H1 (cell line): ENCODE data around the gene MSH5. TPM values are rescaled to one million over a fixed set of nuclear protein-coding genes. Genes with fewer than 3 reads are reported as not detected.

ENCODE experiments used
- CTCF ChIA-PET: fragments of 300-600 bp; sonication (Branson Sonifier 250); formaldehyde crosslinking; loops from one replicate; lab custom pipeline; 2021; ENCODE audit not compliant: partially characterized antibody; lab: Charles Lee
- POLR2A ChIA-PET: fragments of 300-600 bp; sonication (Branson Sonifier 250); formaldehyde crosslinking; loops from one replicate; lab custom pipeline; 2021; ENCODE audit warnings: inconsistent platforms; ENCODE audit not compliant: partially characterized antibody; lab: Charles Lee
- DNase-seq, 2 experiments: peaks; one replicate each; pipeline versions ENCODE4 v3.0.0 to v3.0.0-alpha.2; 2010 to 2022; ENCODE audit warnings: low spot score in 2 of 2, low read depth in 1 of 2, mixed read lengths in 1 of 2
- FAIRE-seq: peaks from 2 replicates; lab custom pipeline; 2011; peaks lifted over from hg19 to GRCh38; lab: Jason Lieb, UNC
- H2AFZ ChIP-seq: 2 replicates; pipeline ENCODE4 v1.8.1; 2012; ENCODE audit warnings: low read length, inconsistent platforms
- H2AK5ac ChIP-seq: 2 replicates; pipeline ENCODE4 v1.6.1; 2013; ENCODE audit warnings: low read depth, low read length
- H2BK120ac ChIP-seq: replicated peaks from 2 replicates; pipeline ENCODE3; 2013; ENCODE audit warnings: low read depth, low read length, inconsistent platforms
- H2BK12ac ChIP-seq: 2 replicates; pipeline ENCODE4 v1.6.1; 2013; ENCODE audit warnings: low read depth, low read length
- H2BK15ac ChIP-seq: 2 replicates; pipeline ENCODE4 v1.6.1; 2013; ENCODE audit warnings: low read length
- H2BK20ac ChIP-seq: 2 replicates; pipeline ENCODE4 v1.6.1; 2013; ENCODE audit warnings: low read length
- H2BK5ac ChIP-seq: 2 replicates; pipeline ENCODE4 v1.6.1; 2013; ENCODE audit warnings: low read depth, low read length
- H3K14ac ChIP-seq: 2 replicates; pipeline ENCODE4 v1.6.1; 2013; ENCODE audit warnings: inconsistent platforms; ENCODE audit not compliant: insufficient read length
- H3K18ac ChIP-seq: 2 replicates; pipeline ENCODE4 v1.6.1; 2013; ENCODE audit warnings: low read length; ENCODE audit errors: extremely low read depth
- H3K23ac ChIP-seq: 2 replicates; pipeline ENCODE4 v1.6.1; 2013; ENCODE audit warnings: inconsistent platforms; ENCODE audit not compliant: insufficient read length
- H3K23me2 ChIP-seq: 2 replicates; pipeline ENCODE4 v1.6.1; 2013; ENCODE audit warnings: low read depth, low read length
- H3K27ac ChIP-seq: 2 replicates; pipeline ENCODE4 v1.6.1; 2011; ENCODE audit warnings: low read depth, low read length, inconsistent platforms
- H3K27me3 ChIP-seq, 4 experiments: replicated peaks in 1 of 4; 1 replicate in 1 of 4; 2 replicates in 3 of 4; pipeline versions ENCODE4 v1.6.1 to v1.8.1; 2011 to 2013; ENCODE audit warnings: low read length in 3 of 4, mild to moderate bottlenecking in 3 of 4, inconsistent platforms in 2 of 4, mixed read lengths in 2 of 4, moderate library complexity in 1 of 4; ENCODE audit not compliant: control insufficient read depth in 3 of 4, insufficient read depth in 3 of 4; ENCODE audit errors: extremely low read depth in 1 of 4
- H3K36me3 ChIP-seq, 4 experiments: 2 replicates each; pipeline versions ENCODE4 v1.6.1 to v1.8.1; 2011 to 2013; ENCODE audit warnings: mild to moderate bottlenecking in 4 of 4, low read length in 3 of 4, moderate library complexity in 2 of 4, control low read depth in 1 of 4, inconsistent platforms in 1 of 4; ENCODE audit not compliant: insufficient read depth in 4 of 4, control insufficient read depth in 2 of 4
- H3K4ac ChIP-seq: replicated peaks from 2 replicates; pipeline ENCODE3; 2013; ENCODE audit warnings: low read length, low read depth, mixed read lengths, inconsistent platforms; ENCODE audit not compliant: insufficient read length
- H3K4me1 ChIP-seq, 4 experiments: replicated peaks in 1 of 4; 1 replicate in 1 of 4; 2 replicates in 3 of 4; pipeline versions ENCODE4 v1.6.1 to v1.8.1; 2011 to 2013; ENCODE audit warnings: low read length in 3 of 4, inconsistent platforms in 2 of 4, mixed read lengths in 1 of 4; ENCODE audit not compliant: insufficient read depth in 4 of 4, control insufficient read depth in 3 of 4
- H3K4me2 ChIP-seq, 2 experiments: 2 replicates each; pipeline versions ENCODE4 v1.6.1 to v1.8.1; 2011 to 2013; ENCODE audit warnings: low read depth in 2 of 2, low read length in 2 of 2, control low read depth in 1 of 2, inconsistent platforms in 1 of 2, mild to moderate bottlenecking in 1 of 2; ENCODE audit not compliant: insufficient read depth in 1 of 2
- H3K4me3 ChIP-seq, 4 experiments: fragments of 200-600, 300-600 bp in 1 of 4; sonication (generic), shearing (Covaris generic), sonication (Bioruptor Twin) in 1 of 4; 2 replicates each; pipeline versions ENCODE4 v1.5.1 to v1.8.1; 2011 to 2016; ENCODE audit warnings: low read length in 4 of 4, low read depth in 3 of 4, control low read depth in 2 of 4, inconsistent platforms in 2 of 4, mild to moderate bottlenecking in 2 of 4, mixed read lengths in 1 of 4, moderate library complexity in 1 of 4; ENCODE audit not compliant: insufficient read depth in 2 of 4; ENCODE audit errors: extremely low read depth in 1 of 4
- H3K56ac ChIP-seq: replicated peaks from 2 replicates; pipeline ENCODE3; 2013; ENCODE audit warnings: low read depth, mild to moderate bottlenecking, mixed read lengths, low read length, inconsistent platforms; ENCODE audit not compliant: insufficient read length
- H3K79me1 ChIP-seq: 2 replicates; pipeline ENCODE4 v1.6.1; 2013; ENCODE audit warnings: low read depth, low read length, control low read depth
- H3K79me2 ChIP-seq, 2 experiments: 2 replicates each; pipeline versions ENCODE4 v1.6.1 to v1.8.1; 2012 to 2013; ENCODE audit warnings: low read length in 2 of 2, mild to moderate bottlenecking in 2 of 2, inconsistent platforms in 1 of 2; ENCODE audit not compliant: insufficient read depth in 2 of 2, control insufficient read depth in 1 of 2
- H3K9ac ChIP-seq, 4 experiments: replicated peaks in 1 of 4; 1 replicate in 1 of 4; 2 replicates in 3 of 4; pipeline versions ENCODE4 v1.6.1 to v1.8.1; 2011 to 2013; ENCODE audit warnings: low read depth in 3 of 4, low read length in 3 of 4, control low read depth in 2 of 4, mild to moderate bottlenecking in 2 of 4, moderate library complexity in 2 of 4, inconsistent platforms in 1 of 4; ENCODE audit errors: extremely low read depth in 1 of 4
- H3K9me3 ChIP-seq, 2 experiments: 2 replicates each; pipeline versions ENCODE4 v1.6.1 to v1.8.1; 2012 to 2013; ENCODE audit warnings: mild to moderate bottlenecking in 2 of 2, moderate library complexity in 2 of 2, control low read depth in 1 of 2, inconsistent platforms in 1 of 2, low read depth in 1 of 2, low read length in 1 of 2, mixed read lengths in 1 of 2; ENCODE audit not compliant: insufficient read depth in 2 of 2
- H4K20me1 ChIP-seq, 2 experiments: replicated peaks in 1 of 2; 2 replicates each; pipeline versions ENCODE3 to v1.8.1; 2011 to 2013; ENCODE audit warnings: inconsistent platforms in 2 of 2, low read length in 2 of 2, mild to moderate bottlenecking in 1 of 2; ENCODE audit not compliant: insufficient read depth in 2 of 2, control insufficient read depth in 1 of 2
- H4K5ac ChIP-seq: 2 replicates; pipeline ENCODE4 v1.6.1; 2013; ENCODE audit warnings: low read length, low read depth, mixed read lengths, inconsistent platforms; ENCODE audit not compliant: insufficient read length
- H4K8ac ChIP-seq: 2 replicates; pipeline ENCODE4 v1.8.0; 2013; ENCODE audit warnings: mild to moderate bottlenecking, moderate library complexity, low read length, inconsistent platforms; ENCODE audit not compliant: insufficient read depth; ENCODE audit errors: extremely low read depth
- H4K91ac ChIP-seq: replicated peaks from 2 replicates; pipeline ENCODE3; 2013; ENCODE audit warnings: low read length, mixed read lengths, inconsistent platforms; ENCODE audit not compliant: insufficient read length
- ATF2 ChIP-seq: IDR thresholded peaks from 2 replicates; pipeline ENCODE4 v1.6.1; 2012; ENCODE audit warnings: low read length, inconsistent platforms
- EZH2 ChIP-seq: fragments of 200-600 bp; sonication (generic); IDR thresholded peaks from 2 replicates; pipeline ENCODE4 v1.7.1; 2012; ENCODE audit warnings: low read depth, mild to moderate bottlenecking, moderate library complexity, low read length, inconsistent platforms; ENCODE audit not compliant: severe bottlenecking
- RAD21 ChIP-seq, 2 experiments: IDR thresholded peaks in 1 of 2; conservative IDR thresholded peaks in 1 of 2; 2 replicates each; pipeline ENCODE4 v1.6.1; 2011; ENCODE audit warnings: low read depth in 2 of 2, low read length in 2 of 2, improper control_type of control experiment in 1 of 2, inconsistent platforms in 1 of 2, mild to moderate bottlenecking in 1 of 2, moderate library complexity in 1 of 2
- SUZ12 ChIP-seq: fragments of 200-600 bp; sonication (generic); IDR thresholded peaks from 2 replicates; pipeline ENCODE4 v1.6.1; 2012; ENCODE audit warnings: mild to moderate bottlenecking, inconsistent platforms, low read length, moderate library complexity, mixed read lengths
- WGBS, 2 experiments: shearing (Covaris generic) in 1 of 2; methylation state at CpG; one replicate each; pipeline versions ENCODE4 v1.1.6 to v1.1.7; 2013 to 2015; ENCODE audit warnings: low lambda C conversion rate in 2 of 2, mixed read lengths in 2 of 2, inconsistent platforms in 1 of 2, low coverage in 1 of 2, missing lambda C conversion rate in 1 of 2; ENCODE audit not compliant: insufficient replicate concordance in 2 of 2, insufficient coverage in 1 of 2, insufficient read length in 1 of 2; ENCODE audit errors: extremely low coverage in 1 of 2, missing lambda C conversion rate in 1 of 2; 5-methylcytosine and 5-hydroxymethylcytosine counted together
- polyA plus RNA-seq, 7 experiments: library from polyadenylated mRNA; depleted of rRNA in 3 of 7; stranded (reverse) in 5 of 7; unstranded in 2 of 7; fragments of >200 nt in 5 of 7; fragments of 200-250 nt in 2 of 7; gene quantifications; 1 replicate in 5 of 7; 2 replicates in 1 of 7; 4 replicates in 1 of 7; pipeline versions ENCODE4 v1.2.1 to v1.2.3, GENCODE V29; 2011 to 2013; ENCODE audit warnings: missing spikeins in 2 of 7, mixed read lengths in 2 of 7
- total RNA-seq: library from RNA; stranded (reverse); fragmentation: NEBNext Ultra II Directional; extraction: Animal tissue kit (Norgen Biotek cat#: 25700); gene quantifications from 2 replicates; pipeline ENCODE4 v1.2.1, GENCODE V29; 2021

Gene MSH5
- total and polyA plus RNA-seq, 2 of the 8 experiments (the other 6 are each of a cell fraction or from before 2014, with no cell fraction given): 25.3 to 26.5 TPM

- Histone ChIP-seq H3K4me1 (peaks cover 11 to 24% (median 22%) of the 10 kb centered on the region in 4 experiments), H3K36me3 (no peaks in the 10 kb centered on the region), H3K4me3 (peak overlapping the region in 1 of 4 experiments; percentile 15; a peak in 1 of 8 replicates), H2BK12ac (peak overlapping the region; percentile 86; the same call in 1 of the 2 replicates), H3K79me1 (no peaks in the 10 kb centered on the region), H2AK5ac (no peak overlapping the region), H3K9ac (no peak overlapping the region), H3K23me2 (peaks cover 3% of the 10 kb centered on the region; the same call in 1 of the 2 replicates), H3K27me3 (no peaks in the 10 kb centered on the region; a peak in 1 of 7 replicates), H3K23ac (no peak overlapping the region), H2BK5ac (peak overlapping the region; percentile 55), H2BK20ac (no peak overlapping the region), H3K9me3 (no peaks in the 10 kb centered on the region), H2BK120ac (no peak overlapping the region), H4K5ac (no peak overlapping the region), H3K27ac (0 out of 2 replicates have a peak overlapping the region, but pooled peaks have one; percentile 0), H4K8ac (no peak overlapping the region), H3K79me2 (no peaks in the 10 kb centered on the region), H3K56ac (no peak overlapping the region), H3K14ac (no peak overlapping the region), H4K20me1 (no peaks in the 10 kb centered on the region), H3K4me2 (peak overlapping the region in 1 of 2 experiments; percentile 52; a peak in 2 of 4 replicates), H2AFZ (peak overlapping the region; percentile 67; the same call in 1 of the 2 replicates), H3K18ac (peak overlapping the region; percentile 62; the same call in 1 of the 2 replicates), H3K4ac (no peak overlapping the region), H2BK15ac (no peak overlapping the region), H4K91ac (no peak overlapping the region)
- 81% methylated on average over 3 of the region's 4 CpGs; no CpG with 5 or more reads in 1 of the 2 experiments for WGBS, 2 experiments
- FAIRE-seq: no peak
- CTCF ChIA-PET: interaction anchor here (1.0 to 5.7 kb wide), 9 partner anchors 11 to 94 kb away, joined by 3 to 39 read pairs (median 6); partner anchors contain the start of genes DDAH2 and MPIG6B
- POLR2A ChIA-PET: interaction anchor here (0.5 to 4.7 kb wide), 14 partner anchors 10 to 114 kb away, joined by 3 to 36 read pairs (median 6); partner anchors contain the start of genes ABHD16A, CSNK2B, DDAH2 and GPANK1
- no peak for DNase-seq
- TF ChIP-seq SUZ12: no peak
- TF ChIP-seq ATF2: no peak
- TF ChIP-seq RAD21 (IDR thresholded peaks at IDR 0.05 in 1 of 2, conservative IDR thresholded peaks at IDR 0.05 in 1 of 2; ENCODE audit: low read depth in 2 of 2, low read length in 2 of 2): no peak
- no peak for TF ChIP-seq EZH2
These were observed 26.3 kb upstream of the MSH5 start for GRCh38 chr6:31713465-31713864.
